Colonic mucosa (tissue), 4 donors: ENCODE results near the gene TTC28. TPM values are rescaled to one million over a fixed set of nuclear protein-coding genes. Genes with fewer than 3 reads are reported as not detected.

Experiments
- DNase-seq: peaks from one replicate; pipeline ENCODE4 v3.0.0-alpha.2; 2020
- H3K27ac ChIP-seq: fragments of 200-600 bp; one replicate; pipeline ENCODE4 v1.8.0; 2021
- H3K27me3 ChIP-seq: fragments of 200-600 bp; one replicate; pipeline ENCODE4 v1.8.0; 2021
- H3K36me3 ChIP-seq: fragments of 200-600 bp; one replicate; pipeline ENCODE4 v1.8.0; 2021
- H3K4me1 ChIP-seq: fragments of 200-600 bp; one replicate; pipeline ENCODE4 v1.8.0; 2021; ENCODE audit warnings: mild to moderate bottlenecking
- H3K4me3 ChIP-seq: fragments of 200-600 bp; one replicate; pipeline ENCODE4 v1.8.0; 2021
- H3K9ac ChIP-seq, 2 donors: one replicate each; pipeline ENCODE4 v1.7.0; 2013; ENCODE audit warnings: control low read depth in 2 of 2, low read depth in 2 of 2, low read length in 2 of 2
- H3K9me3 ChIP-seq: fragments of 200-600 bp; one replicate; pipeline ENCODE4 v1.8.0; 2021
- CTCF ChIP-seq: fragments of 200-600 bp; IDR thresholded peaks from one replicate; pipeline ENCODE4 v1.8.0; 2022; ENCODE audit warnings: antibody characterized with exemption, mild to moderate bottlenecking
- intact Hi-C: fragments of 100-400 bp; cut with DNase I; formaldehyde crosslinking; loops from one replicate; pipeline ENCODE4 v1.14.1; 2022
- total RNA-seq, 2 donors: library from RNA; stranded (reverse); fragmentation: NEBNext Ultra II Directional in 1 of 2; extraction: Animal tissue kit (Norgen Biotek cat#: 25700) in 1 of 2; gene quantifications; one replicate each; pipeline ENCODE4 v1.2.1, GENCODE V29; 2021
- donor health status: healthy.
- donor health status: DM: no; HTN: no; CAD: no.
- donor health status: DM: no; HTN: no; CAD: no.

TTC28 gene
- total RNA-seq, 2 donors from 2014 or later = 6.6 to 9.2 TPM

DNA sequence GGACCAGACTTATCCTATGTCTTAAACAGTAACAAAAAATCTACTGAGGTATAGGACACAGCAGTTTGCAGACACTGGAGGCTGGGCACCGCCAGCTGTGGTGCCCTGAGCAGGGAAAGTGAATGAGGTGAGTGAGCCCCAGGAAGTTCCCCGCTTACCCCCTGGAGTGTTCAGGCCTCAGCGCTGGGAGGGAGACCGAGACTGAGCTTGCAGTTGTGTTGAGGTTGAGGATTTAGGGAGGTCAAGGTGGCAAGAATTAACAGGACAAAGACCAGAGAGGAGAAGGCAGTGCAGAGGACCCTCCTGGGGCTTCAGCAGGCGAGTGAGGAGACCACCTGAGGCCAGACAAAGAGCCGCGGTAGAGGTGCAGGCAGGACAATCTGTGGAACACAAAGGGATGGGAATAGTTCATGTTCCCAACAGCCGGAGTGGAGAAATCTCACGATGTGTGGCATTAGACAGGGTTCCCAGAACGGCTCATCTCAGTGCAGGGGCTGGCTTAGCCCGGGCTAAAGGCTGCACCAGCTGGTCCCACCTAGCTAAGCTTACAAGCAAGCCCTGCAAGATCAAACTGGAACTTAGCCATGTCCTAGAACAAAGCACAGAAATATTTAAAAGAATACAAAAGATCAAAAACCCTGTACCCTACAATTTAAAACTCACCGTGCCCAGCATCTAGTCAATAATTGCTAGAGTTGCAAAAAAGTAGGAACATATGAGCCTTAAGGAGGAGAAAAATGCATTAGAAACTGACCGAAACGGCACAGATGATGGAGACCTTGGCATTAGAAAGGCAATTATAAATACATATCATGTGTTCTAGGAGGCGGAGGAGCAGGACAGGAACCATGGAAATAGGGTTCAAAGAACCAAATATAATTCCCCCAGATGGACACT lies 713.2 kb downstream of the TTC28 start:
- H3K4me1 ChIP-seq = no peaks in the 10 kb centered on the region
- no peak overlapping the region for H3K9ac ChIP-seq
- intact Hi-C loops = no loop called here
- no peaks in the 10 kb centered on the region for H3K9me3 ChIP-seq
- no peak overlapping the region for H3K27ac ChIP-seq
- H3K27me3 ChIP-seq = no peaks in the 10 kb centered on the region
- TF ChIP-seq CTCF = no peak
- no peak for DNase-seq
- no peak overlapping the region for H3K4me3 ChIP-seq
- H3K36me3 ChIP-seq = no peaks in the 10 kb centered on the region

- H3K27ac ChIP-seq = no peak overlapping the region
- intact Hi-C loops = no loop called here
- TF ChIP-seq CTCF = no peak
- DNase-seq = no peak
- H3K9me3 ChIP-seq = no peaks in the 10 kb centered on the region
- H3K9ac ChIP-seq = no peak overlapping the region
- no peaks in the 10 kb centered on the region for H3K4me1 ChIP-seq
- no peak overlapping the region for H3K4me3 ChIP-seq
- no peaks in the 10 kb centered on the region for H3K36me3 ChIP-seq
- no peaks in the 10 kb centered on the region for H3K27me3 ChIP-seq
These were observed 717.2 kb downstream of the TTC28 start for GRCh38 chr22:27962268-27963044.

GRCh38 chr22:27961680-27962079 lies 718.0 kb downstream of the TTC28 start:
- Histone ChIP-seq H3K4me1 (no peaks in the 10 kb centered on the region), H3K27me3 (no peaks in the 10 kb centered on the region), H3K27ac (no peak overlapping the region), H3K36me3 (no peaks in the 10 kb centered on the region), H3K4me3 (no peak overlapping the region), H3K9ac (no peak overlapping the region), H3K9me3 (no peaks in the 10 kb centered on the region)
- DNase-seq = no peak
- TF ChIP-seq CTCF = no peak
- intact Hi-C loops = no loop called here

DNA sequence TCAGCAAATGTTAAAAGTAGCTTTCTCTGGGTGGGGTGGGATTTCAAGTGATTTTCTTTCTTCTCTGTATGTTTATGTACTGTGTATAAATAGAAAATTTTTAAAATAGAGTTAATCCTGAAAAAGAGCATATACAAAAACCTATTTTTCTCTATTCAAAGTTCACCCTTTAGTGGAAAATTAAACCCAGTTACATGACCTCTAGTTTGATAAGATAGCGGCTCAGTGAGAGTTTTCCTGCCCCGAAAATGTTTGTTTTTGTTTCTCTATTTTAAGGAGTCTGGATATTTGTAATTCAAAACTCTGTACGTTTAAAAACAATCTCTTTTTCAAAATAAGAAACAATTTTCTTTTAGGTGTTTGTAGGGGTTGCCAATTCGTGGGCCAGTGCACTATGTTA lies 718.5 kb downstream of the TTC28 start:
- no peak for DNase-seq

More for the DNA sequence above, 718.5 kb downstream of the TTC28 start:
- Histone ChIP-seq H3K4me3 (no peak overlapping the region), H3K4me1 (no peaks in the 10 kb centered on the region), H3K36me3 (no peaks in the 10 kb centered on the region), H3K27me3 (no peaks in the 10 kb centered on the region), H3K27ac (no peak overlapping the region), H3K9ac (no peak overlapping the region), H3K9me3 (no peaks in the 10 kb centered on the region)
- intact Hi-C loops = no loop called here
- TF ChIP-seq CTCF = no peak
